MCF 10A (cell line): ENCODE results near the gene FPR3. TPM values are rescaled to one million over a fixed set of nuclear protein-coding genes. Genes with fewer than 3 reads are reported as not detected.
"Not testable (repeated sequence)": the region's sequence is repeated elsewhere in the genome, so short reads cannot be mapped to it uniquely, and the experiment has no call there.

ENCODE experiments used
- BruUV-seq: library from RNA; stranded (reverse); fragments of 400-500 nt; replicated peaks from 2 replicates; lab custom pipeline; 2021; lab: Mats Ljungman, UMichigan
- CTCF ChIA-PET: fragments of 300-600 bp; sonication (Branson Sonifier 250); formaldehyde crosslinking; extraction: SDS; loops from one replicate; lab custom pipeline; 2021; ENCODE audit warnings: antibody characterized with exemption, inconsistent platforms; lab: Yijun Ruan, JAX
- POLR2A ChIA-PET: fragments of 300-600, 350-650 bp; sonication (Branson Sonifier 250); formaldehyde crosslinking; extraction: SDS; loops from one replicate; lab custom pipeline; 2020; ENCODE audit warnings: antibody characterized with exemption, inconsistent platforms; lab: Yijun Ruan, JAX
- DNase-seq: peaks from one replicate; pipeline ENCODE4 v3.0.0-alpha.2; 2018; ENCODE audit not compliant: unreplicated experiment
- H3K27ac Mint-ChIP-seq: one replicate; pipeline ENCODE4 v1.8.0; 2022; ENCODE audit warnings: mild to moderate bottlenecking, low read depth, mixed read lengths; ENCODE audit not compliant: unreplicated experiment
- H3K27me3 Mint-ChIP-seq: one replicate; pipeline ENCODE4 v1.8.0; 2022; ENCODE audit warnings: mixed read lengths; ENCODE audit not compliant: insufficient read depth, unreplicated experiment
- H3K36me3 Mint-ChIP-seq: one replicate; pipeline ENCODE4 v1.8.0; 2022; ENCODE audit warnings: mild to moderate bottlenecking, moderate library complexity, mixed read lengths; ENCODE audit not compliant: insufficient read depth, unreplicated experiment
- H3K4me1 Mint-ChIP-seq: one replicate; pipeline ENCODE4 v1.8.0; 2022; ENCODE audit warnings: mixed read lengths; ENCODE audit not compliant: insufficient read depth, unreplicated experiment
- H3K4me3 Mint-ChIP-seq: one replicate; pipeline ENCODE4 v1.8.0; 2022; ENCODE audit warnings: mild to moderate bottlenecking, moderate library complexity, mixed read lengths; ENCODE audit not compliant: unreplicated experiment
- H3K9me3 Mint-ChIP-seq: one replicate; pipeline ENCODE4 v1.8.0; 2022; ENCODE audit warnings: mixed read lengths; ENCODE audit not compliant: unreplicated experiment
- CTCF ChIP-seq: fragments of 200-600 bp; IDR thresholded peaks from one replicate; pipeline ENCODE4 v1.8.0; 2022; ENCODE audit warnings: antibody characterized with exemption, mild to moderate bottlenecking; ENCODE audit not compliant: unreplicated experiment
- intact Hi-C: fragments of 100-400 bp; cut with micrococcal nuclease; formaldehyde crosslinking; loops from 2 replicates; pipeline ENCODE4 v1.14.1; 2022
- total RNA-seq: library from RNA; stranded (reverse); gene quantifications from 2 replicates; pipeline ENCODE4 v1.2.3, GENCODE V29; 2022

Gene FPR3
- total RNA-seq, 1 experiment from 2014 or later, result not detected

- ChIA-PET POLR2A (no interaction called here), CTCF (no interaction called here)
- no peak for DNase-seq
- H3K4me3 Mint-ChIP-seq, result no peak overlapping the region
- no TSS peak for BruUV-seq
- no peak overlapping the region for H3K27ac Mint-ChIP-seq
- peaks cover 30% of the 10 kb centered on the region for H3K4me1 Mint-ChIP-seq
- intact Hi-C loops, result no loop called here
- no peaks in the 10 kb centered on the region for H3K9me3 Mint-ChIP-seq
- no peak for TF ChIP-seq CTCF
- H3K36me3 Mint-ChIP-seq, result no peaks in the 10 kb centered on the region
- H3K27me3 Mint-ChIP-seq, result no peaks in the 10 kb centered on the region
Measured at GRCh38 chr19:51803967-51804366, 9.0 kb downstream of the FPR3 start.

- H3K36me3 Mint-ChIP-seq, POLR2A ChIA-PET, intact Hi-C loops, H3K27ac Mint-ChIP-seq, BruUV-seq, H3K4me3 Mint-ChIP-seq, H3K9me3 Mint-ChIP-seq, DNase-seq, H3K27me3 Mint-ChIP-seq: not testable (repeated sequence)
- CTCF ChIA-PET, result interaction anchor here (0.6 kb wide), 1 partner anchor 543 kb away, joined by 3 read pairs; no protein-coding TSS in a partner anchor
- peaks cover 27% of the 10 kb centered on the region for H3K4me1 Mint-ChIP-seq
Measured at GRCh38 chr19:51804789-51805188, 9.8 kb downstream of the FPR3 start.

GRCh38 chr19:51805396-51805795, 10.4 kb downstream of the FPR3 start:
- intact Hi-C loops, H3K4me3 Mint-ChIP-seq, BruUV-seq, H3K9me3 Mint-ChIP-seq, H3K27me3 Mint-ChIP-seq, H3K27ac Mint-ChIP-seq, DNase-seq, CTCF ChIA-PET, POLR2A ChIA-PET, H3K36me3 Mint-ChIP-seq: not testable (repeated sequence)
- H3K4me1 Mint-ChIP-seq, result peaks cover 27% of the 10 kb centered on the region

GRCh38 chr19:51806571-51806970, 11.6 kb downstream of the FPR3 start:
- H3K27ac Mint-ChIP-seq, H3K9me3 Mint-ChIP-seq, H3K4me3 Mint-ChIP-seq, H3K27me3 Mint-ChIP-seq, intact Hi-C loops, BruUV-seq, DNase-seq, H3K36me3 Mint-ChIP-seq: not testable (repeated sequence)
- peaks cover 29% of the 10 kb centered on the region for H3K4me1 Mint-ChIP-seq
- CTCF ChIA-PET, result interaction anchor here (0.6 to 1.4 kb wide), 5 partner anchors 10 to 208 kb away, joined by 3 to 5 read pairs (median 3); no protein-coding TSS in a partner anchor
- POLR2A ChIA-PET, result interaction anchor here (0.9 kb wide), 1 partner anchor 22 kb away, joined by 4 read pairs; no protein-coding TSS in a partner anchor

GRCh38 chr19:51807111-51807701, 12.2 kb downstream of the FPR3 start:
- H3K4me3 Mint-ChIP-seq, result no peak overlapping the region
- H3K27me3 Mint-ChIP-seq, result no peaks in the 10 kb centered on the region
- no peak overlapping the region for H3K27ac Mint-ChIP-seq
- DNase-seq, result no peak
- no peaks in the 10 kb centered on the region for H3K36me3 Mint-ChIP-seq
- peaks cover 29% of the 10 kb centered on the region for H3K4me1 Mint-ChIP-seq
- TF ChIP-seq CTCF, result no peak
- ChIA-PET CTCF (interaction anchor here (0.6 to 2.7 kb wide), 8 partner anchors 11 to 208 kb away, joined by 3 to 18 read pairs (median 4); no protein-coding TSS in a partner anchor), POLR2A (interaction anchor here (0.7 to 0.9 kb wide), 2 partner anchors 22 to 390 kb away, joined by 3 to 4 read pairs; no protein-coding TSS in a partner anchor)
- intact Hi-C loops, result no loop called here
- no TSS peak for BruUV-seq
- H3K9me3 Mint-ChIP-seq, result no peaks in the 10 kb centered on the region
